GM13976 (cell line): Measurements from ENCODE around the gene HLA-G.

Source experiments
- DNase-seq: peaks from one replicate; pipeline ENCODE4 v3.0.0; 2012; ENCODE audit warnings: low spot score
- in situ Hi-C: fragments of 300-500 bp; cut with MboI; formaldehyde crosslinking; loops from one replicate; pipeline ENCODE4 v1.12.0; 2022; ENCODE audit warnings: low sequenced_read_pairs, mixed read lengths, inconsistent platforms; ENCODE audit not compliant: unreplicated experiment
- TF ChIP-seq, protein P1 (sequence below): IDR thresholded peaks from 2 replicates; pipeline ENCODE4 v1.5.1; 2012; ENCODE audit warnings: borderline replicate concordance, mild to moderate bottlenecking; ENCODE audit not compliant: insufficient read depth; ENCODE audit errors: extremely low read depth, missing control alignments, control extremely low read depth

Gene HLA-G

DNA sequence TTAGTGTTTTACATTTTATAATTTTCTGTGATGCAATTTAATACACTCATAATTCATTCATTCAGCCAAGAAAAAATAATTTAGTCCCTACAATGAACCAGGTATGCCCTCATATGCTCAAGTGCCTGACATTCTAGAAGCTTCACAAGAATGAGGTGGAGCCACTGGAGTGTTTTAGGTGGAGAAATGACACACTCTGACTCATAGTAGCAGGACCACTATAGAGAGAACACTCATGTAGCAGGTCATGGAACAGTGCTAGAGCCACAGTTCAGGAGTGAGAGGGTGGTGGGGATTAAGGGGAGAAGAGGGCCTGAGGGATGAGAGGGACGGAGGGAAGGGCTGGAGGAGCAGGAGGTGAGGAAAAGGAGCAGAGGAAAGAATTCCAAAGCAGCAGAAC, 1.4 kb upstream of the HLA-G start:
- no peak for DNase-seq
- TF ChIP-seq, protein P1, sequence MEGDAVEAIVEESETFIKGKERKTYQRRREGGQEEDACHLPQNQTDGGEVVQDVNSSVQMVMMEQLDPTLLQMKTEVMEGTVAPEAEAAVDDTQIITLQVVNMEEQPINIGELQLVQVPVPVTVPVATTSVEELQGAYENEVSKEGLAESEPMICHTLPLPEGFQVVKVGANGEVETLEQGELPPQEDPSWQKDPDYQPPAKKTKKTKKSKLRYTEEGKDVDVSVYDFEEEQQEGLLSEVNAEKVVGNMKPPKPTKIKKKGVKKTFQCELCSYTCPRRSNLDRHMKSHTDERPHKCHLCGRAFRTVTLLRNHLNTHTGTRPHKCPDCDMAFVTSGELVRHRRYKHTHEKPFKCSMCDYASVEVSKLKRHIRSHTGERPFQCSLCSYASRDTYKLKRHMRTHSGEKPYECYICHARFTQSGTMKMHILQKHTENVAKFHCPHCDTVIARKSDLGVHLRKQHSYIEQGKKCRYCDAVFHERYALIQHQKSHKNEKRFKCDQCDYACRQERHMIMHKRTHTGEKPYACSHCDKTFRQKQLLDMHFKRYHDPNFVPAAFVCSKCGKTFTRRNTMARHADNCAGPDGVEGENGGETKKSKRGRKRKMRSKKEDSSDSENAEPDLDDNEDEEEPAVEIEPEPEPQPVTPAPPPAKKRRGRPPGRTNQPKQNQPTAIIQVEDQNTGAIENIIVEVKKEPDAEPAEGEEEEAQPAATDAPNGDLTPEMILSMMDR, result no peak
- in situ Hi-C loops, result no loop called here

DNA sequence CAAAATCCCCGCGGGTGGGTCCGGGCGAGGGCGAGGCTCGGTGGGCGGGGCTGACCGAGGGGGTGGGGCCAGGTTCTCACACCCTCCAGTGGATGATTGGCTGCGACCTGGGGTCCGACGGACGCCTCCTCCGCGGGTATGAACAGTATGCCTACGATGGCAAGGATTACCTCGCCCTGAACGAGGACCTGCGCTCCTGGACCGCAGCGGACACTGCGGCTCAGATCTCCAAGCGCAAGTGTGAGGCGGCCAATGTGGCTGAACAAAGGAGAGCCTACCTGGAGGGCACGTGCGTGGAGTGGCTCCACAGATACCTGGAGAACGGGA, 809 bp downstream of the HLA-G start:
- in situ Hi-C loops, result no loop called here
- TF ChIP-seq, protein P1, result no peak
- no peak for DNase-seq

DNA sequence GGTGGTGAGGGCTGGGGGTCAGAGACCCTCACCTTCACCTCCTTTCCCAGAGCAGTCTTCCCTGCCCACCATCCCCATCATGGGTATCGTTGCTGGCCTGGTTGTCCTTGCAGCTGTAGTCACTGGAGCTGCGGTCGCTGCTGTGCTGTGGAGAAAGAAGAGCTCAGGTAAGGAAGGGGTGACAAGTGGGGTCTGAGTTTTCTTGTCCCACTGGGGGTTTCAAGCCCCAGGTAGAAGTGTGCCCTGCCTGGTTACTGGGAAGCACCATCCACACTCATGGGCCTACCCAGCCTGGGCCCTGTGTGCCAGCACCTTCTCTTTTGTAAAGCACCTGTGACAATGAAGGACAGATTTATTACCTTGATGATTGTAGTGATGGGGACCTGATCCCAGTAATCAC, 2.1 kb downstream of the HLA-G start:
- in situ Hi-C loops, result loop anchor here (10.0 kb wide), 1 partner anchor 125 kb away; no protein-coding TSS in a partner anchor
- TF ChIP-seq, protein P1, result no peak
- no peak for DNase-seq

DNA sequence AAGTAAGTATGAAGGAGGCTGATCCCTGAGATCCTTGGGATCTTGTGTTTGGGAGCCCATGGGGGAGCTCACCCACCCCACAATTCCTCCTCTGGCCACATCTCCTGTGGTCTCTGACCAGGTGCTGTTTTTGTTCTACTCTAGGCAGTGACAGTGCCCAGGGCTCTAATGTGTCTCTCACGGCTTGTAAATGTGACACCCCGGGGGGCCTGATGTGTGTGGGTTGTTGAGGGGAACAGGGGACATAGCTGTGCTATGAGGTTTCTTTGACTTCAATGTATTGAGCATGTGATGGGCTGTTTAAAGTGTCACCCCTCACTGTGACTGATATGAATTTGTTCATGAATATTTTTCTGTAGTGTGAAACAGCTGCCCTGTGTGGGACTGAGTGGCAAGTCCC, 2.8 kb downstream of the HLA-G start:
- no peak for DNase-seq
- in situ Hi-C loops, result loop anchor here (10.0 kb wide), 1 partner anchor 126 kb away; no protein-coding TSS in a partner anchor

DNA sequence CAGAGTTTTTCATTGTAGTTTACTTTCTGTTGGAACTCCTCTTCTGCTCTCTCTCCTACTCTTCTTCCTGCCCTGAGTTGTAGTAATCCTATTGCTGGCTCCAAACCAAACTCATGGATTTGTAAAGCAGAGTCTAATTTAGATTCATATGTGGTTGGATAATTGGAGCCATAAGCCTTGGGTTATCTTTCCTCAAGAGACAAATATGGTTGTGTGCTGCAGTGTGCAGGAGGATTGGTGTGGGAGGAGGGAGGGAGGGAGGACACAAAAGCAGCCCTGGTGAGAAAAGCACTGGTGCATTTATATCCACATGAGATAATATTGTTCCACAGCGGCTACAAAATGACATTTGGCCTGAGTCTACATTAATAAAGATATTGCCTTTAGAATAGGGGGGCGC, 4.2 kb downstream of the HLA-G start:
- in situ Hi-C loops, result loop anchor here (10.0 kb wide), 1 partner anchor 127 kb away; no protein-coding TSS in a partner anchor
- TF ChIP-seq, protein P1, result no peak
- no peak for DNase-seq

More for the DNA sequence above, 2.8 kb downstream of the HLA-G start:
- TF ChIP-seq, protein P1, result no peak

DNA sequence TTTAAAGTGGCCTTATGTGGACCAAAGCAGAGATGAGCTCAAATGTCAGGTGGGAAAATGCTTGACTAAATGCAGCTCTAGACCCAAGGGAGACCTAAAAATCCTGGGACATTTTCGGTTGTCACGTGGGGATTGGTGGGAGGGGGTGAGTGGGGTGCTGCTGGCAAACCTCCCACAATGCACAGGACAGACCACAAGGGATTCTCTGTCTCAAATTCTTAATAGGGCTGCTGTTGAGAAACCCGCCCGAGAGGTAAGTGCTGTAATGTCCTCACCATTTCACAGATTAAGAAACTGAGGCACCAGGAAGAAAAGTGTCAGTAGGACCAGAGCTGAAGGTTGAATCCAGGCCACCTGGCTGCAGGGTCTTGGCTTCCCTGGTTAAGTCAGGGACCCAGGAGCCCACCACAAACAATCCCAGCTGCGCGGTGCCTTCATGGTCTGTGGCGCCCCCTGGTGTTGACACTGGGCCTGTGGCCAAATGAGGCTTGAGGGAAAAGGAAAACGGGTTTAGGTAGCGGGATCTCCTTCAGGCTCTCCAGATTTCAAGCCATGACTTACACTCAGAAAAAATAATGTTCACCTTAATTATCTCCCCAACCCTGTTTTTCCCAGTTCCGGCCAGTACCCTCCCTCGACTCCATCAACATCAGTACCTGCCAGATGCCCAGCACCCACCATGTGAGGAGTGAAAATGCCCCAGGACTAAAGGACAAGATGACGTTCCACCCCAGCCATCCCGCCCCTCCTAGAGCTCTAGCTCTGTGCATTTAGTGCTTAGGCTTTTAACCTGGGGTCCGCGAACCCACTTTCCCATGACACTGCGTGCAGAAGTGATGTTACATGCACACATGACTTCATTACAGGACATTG, 7.2 kb downstream of the HLA-G start:
- DNase-seq, result no peak
- TF ChIP-seq, protein P1, result peak; percentile 71
- in situ Hi-C loops, result loop anchor here (10.0 kb wide), 1 partner anchor 130 kb away; no protein-coding TSS in a partner anchor
